PFSK-1 (cell line): Measurements from ENCODE around the gene SYNGR1.

ENCODE experiments used
- POLR2AphosphoS5 ChIP-seq: IDR thresholded peaks from 2 replicates; pipeline ENCODE4 v1.6.1; 2012; ENCODE audit warnings: low read depth, mild to moderate bottlenecking, control low read depth, low read length, moderate library complexity
- SIN3A ChIP-seq: IDR thresholded peaks from 2 replicates; pipeline ENCODE4 v1.6.1; 2012; ENCODE audit warnings: mild to moderate bottlenecking, low read length, moderate library complexity, borderline replicate concordance; ENCODE audit not compliant: insufficient read depth

- TF ChIP-seq POLR2AphosphoS5 (no peak), SIN3A (no peak)
Measured at GRCh38 chr22:39332441-39333064, 17.2 kb upstream of the SYNGR1 start.
